KMS-11 (cell line): ENCODE measurements around the gene RENBP.

Source experiments
- H2AFZ ChIP-seq: fragments of 200-600 bp; sonication (generic); 2 replicates; pipeline ENCODE4 v1.6.1; 2016; ENCODE audit warnings: antibody characterized with exemption, mixed run types, low read depth
- H3K27ac ChIP-seq: fragments of 200-600 bp; sonication (generic); 2 replicates; pipeline ENCODE4 v1.6.1; 2016; ENCODE audit warnings: mild to moderate bottlenecking, mixed run types
- H3K27me3 ChIP-seq: fragments of 200-600 bp; sonication (generic); 2 replicates; pipeline ENCODE4 v1.6.1; 2017; ENCODE audit warnings: mild to moderate bottlenecking, low read depth, mixed run types, moderate library complexity; ENCODE audit not compliant: insufficient read depth
- H3K36me3 ChIP-seq: fragments of 200-600 bp; sonication (generic); 2 replicates; pipeline ENCODE4 v1.6.1; 2017; ENCODE audit warnings: mild to moderate bottlenecking, mixed run types; ENCODE audit not compliant: insufficient read depth
- H3K4me1 ChIP-seq: fragments of 200-600 bp; sonication (generic); 2 replicates; pipeline ENCODE4 v1.6.1; 2016; ENCODE audit warnings: mild to moderate bottlenecking, low read depth, mixed run types; ENCODE audit not compliant: poor library complexity, severe bottlenecking
- H3K4me2 ChIP-seq: fragments of 200-600 bp; sonication (generic); 2 replicates; pipeline ENCODE4 v1.7.0; 2016; ENCODE audit warnings: mild to moderate bottlenecking, mixed run types
- H3K4me3 ChIP-seq: fragments of 200-600 bp; sonication (generic); IDR thresholded peaks from 2 replicates; pipeline ENCODE4 v1.6.1; 2017; ENCODE audit warnings: low read depth, low read length, mixed read lengths; ENCODE audit not compliant: insufficient read depth
- H3K79me2 ChIP-seq: fragments of 200-600 bp; sonication (generic); 2 replicates; pipeline ENCODE4 v1.6.1; 2016; ENCODE audit warnings: low read depth, mixed run types; ENCODE audit not compliant: insufficient read depth
- H3K9ac ChIP-seq: fragments of 200-600 bp; sonication (generic); 2 replicates; pipeline ENCODE4 v1.6.1; 2016; ENCODE audit warnings: mild to moderate bottlenecking, mixed run types
- H4K20me1 ChIP-seq: fragments of 200-600 bp; sonication (generic); 2 replicates; pipeline ENCODE4 v1.6.1; 2016; ENCODE audit warnings: mild to moderate bottlenecking, mixed run types; ENCODE audit not compliant: insufficient read depth
- CTCF ChIP-seq: fragments of 200-600 bp; sonication (generic); conservative IDR thresholded peaks from 2 replicates; pipeline ENCODE4 v1.6.1; 2017; ENCODE audit warnings: low read depth, mild to moderate bottlenecking, antibody characterized with exemption, low read length, moderate library complexity, mixed read lengths

The RENBP gene

GRCh38 chrX:153926552-153926857 lies 17.9 kb downstream of the RENBP start:
- H3K4me3 ChIP-seq: no peak overlapping the region

DNA sequence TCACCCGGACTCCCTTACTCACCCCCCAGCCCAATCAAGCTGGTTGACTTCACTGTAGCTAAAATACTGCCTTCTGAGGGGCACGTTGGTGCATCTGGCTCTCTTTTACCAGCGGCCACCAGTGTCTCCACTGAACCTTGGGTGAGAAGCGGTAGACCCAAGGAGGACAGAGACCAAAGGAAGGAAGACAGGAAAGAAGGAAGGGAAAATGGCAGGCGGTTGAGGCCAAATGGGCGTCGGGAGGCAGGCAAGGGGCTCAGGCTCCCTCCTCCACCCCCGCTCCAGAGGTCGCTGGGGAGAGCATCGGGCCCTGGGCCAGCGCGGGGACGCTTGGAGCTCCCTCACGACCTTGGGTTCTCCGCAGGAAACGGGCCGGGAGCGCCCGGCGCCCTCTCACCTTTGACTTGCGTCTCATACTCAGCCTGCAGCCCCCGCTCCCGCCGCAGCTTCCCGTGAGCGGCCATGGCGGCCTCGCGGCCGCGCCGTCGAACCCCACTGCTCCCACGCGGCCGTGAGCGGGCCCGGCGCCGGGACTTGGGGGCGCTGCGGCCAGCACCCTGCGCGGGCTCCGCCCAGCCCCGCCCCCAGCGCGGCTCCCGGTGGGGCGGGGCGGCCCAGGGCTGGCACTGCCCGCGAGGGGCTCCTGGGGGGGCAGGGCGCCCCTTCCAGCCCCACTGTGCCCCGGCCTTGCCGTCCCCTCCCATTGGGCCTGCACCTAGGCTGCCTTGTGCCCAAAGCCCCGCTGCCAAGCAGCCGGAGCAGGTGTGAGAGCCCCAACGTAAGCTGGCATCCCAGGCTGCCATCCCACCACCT lies 18.5 kb downstream of the RENBP start, which contains the start of gene ARHGAP4:
Gene ARHGAP4 (minus strand): TSS at position 526 of the 813 bp plus-strand sequence. CDS start 62 bp downstream, at position 464.
- peak within 1 kb of the TSS; percentile 94 for H3K4me2 ChIP-seq
- no peak within 1 kb of the TSS for H2AFZ ChIP-seq
- no peaks in the 10 kb centered on the region for H3K36me3 ChIP-seq
- no peak within 1 kb of the TSS for H3K4me3 ChIP-seq
- no peak for TF ChIP-seq CTCF
- no peaks in the 10 kb centered on the region for H3K27me3 ChIP-seq
- H3K9ac ChIP-seq: peak within 1 kb of the TSS; percentile 90
- peaks cover 21% of the 10 kb centered on the region for H3K4me1 ChIP-seq
- H3K79me2 ChIP-seq: peaks cover 43% of the 10 kb centered on the region
- H4K20me1 ChIP-seq: no peaks in the 10 kb centered on the region
- peak within 1 kb of the TSS; percentile 95 for H3K27ac ChIP-seq

More at GRCh38 chrX:153926552-153926857, 17.9 kb downstream of the RENBP start:
- H3K4me1 ChIP-seq: peaks cover 21% of the 10 kb centered on the region
- H3K36me3 ChIP-seq: no peaks in the 10 kb centered on the region
- H3K4me2 ChIP-seq: peak overlapping the region; percentile 86
- peak overlapping the region; percentile 90 for H3K9ac ChIP-seq
- H4K20me1 ChIP-seq: no peaks in the 10 kb centered on the region
- H2AFZ ChIP-seq: no peak overlapping the region
- no peak for TF ChIP-seq CTCF
- H3K27me3 ChIP-seq: no peaks in the 10 kb centered on the region
- peaks cover 43% of the 10 kb centered on the region for H3K79me2 ChIP-seq
- H3K27ac ChIP-seq: peak overlapping the region; percentile 95

DNA sequence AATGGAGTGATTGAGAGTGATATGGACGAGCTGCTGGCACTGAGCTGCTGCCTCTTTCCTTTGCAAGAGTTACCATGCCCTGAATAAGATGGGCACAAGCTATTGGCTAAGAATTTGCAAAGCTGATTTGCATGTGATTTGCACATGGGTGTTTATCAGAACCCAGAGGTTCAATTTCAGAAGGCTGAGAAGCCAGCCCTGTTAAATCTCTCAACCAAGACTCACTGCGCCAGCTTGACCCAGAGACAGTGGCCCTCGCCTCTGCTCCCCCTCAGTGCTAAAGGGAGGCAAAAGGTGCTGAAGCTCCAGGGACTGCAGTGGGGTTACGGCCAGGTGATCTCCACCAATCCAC lies 19.1 kb downstream of the RENBP start:
- H3K27ac ChIP-seq: peak overlapping the region; percentile 95
- H2AFZ ChIP-seq: no peak overlapping the region
- no peaks in the 10 kb centered on the region for H3K36me3 ChIP-seq
- no peak overlapping the region for H3K4me3 ChIP-seq
- peaks cover 43% of the 10 kb centered on the region for H3K79me2 ChIP-seq
- H3K9ac ChIP-seq: peak overlapping the region; percentile 90
- H3K27me3 ChIP-seq: no peaks in the 10 kb centered on the region
- TF ChIP-seq CTCF: no peak
- H3K4me1 ChIP-seq: peaks cover 21% of the 10 kb centered on the region
- H3K4me2 ChIP-seq: peak overlapping the region; percentile 94
- H4K20me1 ChIP-seq: no peaks in the 10 kb centered on the region

DNA sequence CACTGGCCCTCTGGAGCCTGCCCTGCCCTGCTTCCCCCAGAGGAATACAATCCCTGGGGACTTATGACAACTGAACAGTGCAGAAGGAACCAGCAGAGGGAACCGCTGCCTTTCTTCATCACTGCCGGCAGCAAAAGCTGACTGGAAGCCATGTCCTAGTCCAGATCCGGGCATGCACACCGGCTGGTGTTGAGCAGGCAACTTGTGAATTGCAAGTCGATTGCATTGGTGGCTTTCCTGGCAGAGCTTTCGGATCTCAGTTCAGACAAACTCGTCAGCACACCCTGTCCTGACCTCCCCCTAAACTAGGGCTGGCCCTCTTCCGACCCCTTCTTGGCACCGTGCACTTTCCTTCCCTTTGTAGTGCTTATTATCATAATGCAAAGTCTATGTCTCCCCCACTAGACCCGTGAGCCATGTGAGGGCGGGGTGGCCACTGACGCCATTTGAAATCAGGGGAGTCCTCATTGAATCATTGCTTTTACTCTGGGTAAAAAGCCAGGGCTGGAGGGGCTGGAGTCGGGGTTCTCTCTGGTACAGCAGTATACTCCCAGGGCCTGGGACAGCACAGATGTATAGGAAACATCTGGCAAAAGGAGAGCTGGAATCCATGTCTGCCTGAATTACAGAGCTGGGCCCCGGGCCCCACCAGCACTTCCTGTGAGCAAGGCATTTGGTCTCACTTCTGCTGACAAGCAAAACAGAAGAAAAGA lies 20.1 kb downstream of the RENBP start:
- peak overlapping the region; percentile 90; the same call in 1 of the 2 replicates for H3K9ac ChIP-seq
- H3K4me3 ChIP-seq: no peak overlapping the region
- TF ChIP-seq CTCF: no peak
- H3K27me3 ChIP-seq: no peaks in the 10 kb centered on the region
- no peaks in the 10 kb centered on the region for H3K36me3 ChIP-seq
- H3K27ac ChIP-seq: peak overlapping the region; percentile 95
- peaks cover 18% of the 10 kb centered on the region for H3K4me1 ChIP-seq
- H4K20me1 ChIP-seq: no peaks in the 10 kb centered on the region
- peaks cover 43% of the 10 kb centered on the region for H3K79me2 ChIP-seq
- peak overlapping the region; percentile 94 for H3K4me2 ChIP-seq
- H2AFZ ChIP-seq: no peak overlapping the region
